Esophagus squamous epithelium (tissue), 5 donors: ENCODE data around the gene DENND10. TPM values are rescaled to one million over a fixed set of nuclear protein-coding genes. Genes with fewer than 3 reads are reported as not detected.

ENCODE experiments used
- DNase-seq: peaks from one replicate; lab custom pipeline; 2025; lab: John Stamatoyannopoulos, UW
- H3K27ac ChIP-seq, 4 donors: fragments of 200-600 bp; sonication (generic); one replicate each; pipeline ENCODE4 v1.5.1; 2016 to 2019; ENCODE audit warnings: mild to moderate bottlenecking in 1 of 4
- H3K27me3 ChIP-seq, 4 donors: fragments of 200-600 bp; sonication (generic); 1 replicate in 3 of 4; 2 replicates in 1 of 4; pipeline versions ENCODE4 v1.5.1 to v1.6.0; 2017 to 2021; ENCODE audit warnings: antibody characterized with exemption in 1 of 4
- H3K36me3 ChIP-seq, 3 donors: fragments of 200-600 bp; sonication (generic); one replicate each; pipeline ENCODE4 v1.5.1; 2016 to 2019
- H3K4me1 ChIP-seq, 3 donors: fragments of 200-600 bp; sonication (generic); one replicate each; pipeline ENCODE4 v1.5.1; 2017 to 2019
- H3K4me3 ChIP-seq, 4 donors: fragments of 200-600 bp; sonication (generic); 1 replicate in 3 of 4; 2 replicates in 1 of 4; pipeline ENCODE4 v1.5.1; 2016 to 2019; ENCODE audit warnings: mild to moderate bottlenecking in 2 of 4, moderate library complexity in 1 of 4
- H3K9me3 ChIP-seq, 3 donors: fragments of 200-600 bp; sonication (generic); one replicate each; pipeline ENCODE4 v1.5.1; 2016 to 2019
- POLR2A ChIP-seq, 4 donors: fragments of 450-650 bp; IDR thresholded peaks; one replicate each; pipeline ENCODE4 v1.6.1; 2017; ENCODE audit warnings: antibody characterized with exemption in 4 of 4, mild to moderate bottlenecking in 4 of 4, moderate library complexity in 3 of 4
- WGBS, 2 donors: methylation state at CpG; one replicate each; pipeline ENCODE4 v1.1.5; 2018; 5-methylcytosine and 5-hydroxymethylcytosine counted together
- intact Hi-C: fragments of 100-400 bp; cut with DNase I; formaldehyde crosslinking; loops from one replicate; pipeline ENCODE4 v1.15.0; 2022
- total RNA-seq, 4 donors: library from RNA; depleted of rRNA; stranded (reverse); fragments of >200 nt; gene quantifications; one replicate each; pipeline ENCODE4 v1.1.0, GENCODE V29; 2016
- TF ChIP-seq, protein P1 (sequence below), 6 experiments: fragments of 450-650 bp in 4 of 6; fragments of 200-600 bp in 2 of 6; sonication (generic) in 2 of 6; IDR thresholded peaks; one replicate each; pipeline ENCODE4 v1.5.1; 2016 to 2019; ENCODE audit warnings: antibody characterized with exemption in 6 of 6, mild to moderate bottlenecking in 4 of 6, moderate library complexity in 4 of 6
- donor health status: DM: yes; HTN: yes; CAD: no.

Gene DENND10
- total RNA-seq, 4 donors from 2014 or later: 20.8 to 43.6 (median 37.1) TPM

DNA sequence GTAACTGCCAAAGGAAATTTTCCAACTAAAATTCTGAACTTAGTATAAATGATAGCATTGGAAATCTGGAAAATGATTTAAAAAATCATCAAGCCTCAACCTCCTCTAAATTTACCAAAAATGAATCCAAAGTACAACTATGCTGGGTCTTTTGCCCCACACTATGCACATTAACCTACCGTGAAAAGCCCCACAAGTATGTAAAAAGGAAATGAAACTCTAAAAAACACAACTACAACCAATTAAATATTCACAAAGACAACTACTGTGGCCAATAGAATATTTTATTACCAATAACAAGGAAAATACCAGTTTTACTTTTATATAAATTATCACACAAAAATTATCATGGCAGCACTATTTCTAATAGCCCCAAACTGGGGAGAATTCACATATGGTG, 42.6 kb upstream of the DENND10 start:
- Histone ChIP-seq H3K27ac (no peak overlapping the region), H3K27me3 (no peaks in the 10 kb centered on the region)
- WGBS, 2 donors: 37 to 82% methylated on average over 1 of the region's 1 CpG

DNA sequence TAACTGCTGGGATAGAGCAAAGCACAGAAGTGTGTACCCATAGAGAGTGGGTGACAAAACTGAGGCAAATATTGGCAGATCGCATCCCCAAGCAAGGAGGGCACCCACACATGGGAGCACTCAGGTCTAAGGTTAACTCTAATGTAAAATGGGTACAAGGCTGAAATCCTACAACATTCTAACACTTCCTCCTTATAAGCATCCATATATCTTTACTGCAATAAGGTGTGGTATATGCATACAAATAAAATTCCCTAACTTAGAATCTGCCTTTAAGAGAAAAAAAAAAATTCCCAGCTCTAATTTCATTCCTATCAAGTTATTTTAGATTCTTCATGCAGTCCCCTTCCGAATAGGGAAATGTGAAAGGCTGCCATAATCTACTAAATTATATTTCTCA, 42.0 kb upstream of the DENND10 start:
- WGBS, 2 donors: 82 to 90% methylated on average over 2 of the region's 2 CpGs
- no peak for DNase-seq
- H3K27me3 ChIP-seq: no peaks in the 10 kb centered on the region
- intact Hi-C loops: no loop called here
- no peak overlapping the region for H3K27ac ChIP-seq
- no peaks in the 10 kb centered on the region for H3K4me1 ChIP-seq
- H3K9me3 ChIP-seq: no peaks in the 10 kb centered on the region
- H3K36me3 ChIP-seq: peaks cover 18 to 100% (median 65%) of the 10 kb centered on the region in 3 donors
- TF ChIP-seq, protein P1, sequence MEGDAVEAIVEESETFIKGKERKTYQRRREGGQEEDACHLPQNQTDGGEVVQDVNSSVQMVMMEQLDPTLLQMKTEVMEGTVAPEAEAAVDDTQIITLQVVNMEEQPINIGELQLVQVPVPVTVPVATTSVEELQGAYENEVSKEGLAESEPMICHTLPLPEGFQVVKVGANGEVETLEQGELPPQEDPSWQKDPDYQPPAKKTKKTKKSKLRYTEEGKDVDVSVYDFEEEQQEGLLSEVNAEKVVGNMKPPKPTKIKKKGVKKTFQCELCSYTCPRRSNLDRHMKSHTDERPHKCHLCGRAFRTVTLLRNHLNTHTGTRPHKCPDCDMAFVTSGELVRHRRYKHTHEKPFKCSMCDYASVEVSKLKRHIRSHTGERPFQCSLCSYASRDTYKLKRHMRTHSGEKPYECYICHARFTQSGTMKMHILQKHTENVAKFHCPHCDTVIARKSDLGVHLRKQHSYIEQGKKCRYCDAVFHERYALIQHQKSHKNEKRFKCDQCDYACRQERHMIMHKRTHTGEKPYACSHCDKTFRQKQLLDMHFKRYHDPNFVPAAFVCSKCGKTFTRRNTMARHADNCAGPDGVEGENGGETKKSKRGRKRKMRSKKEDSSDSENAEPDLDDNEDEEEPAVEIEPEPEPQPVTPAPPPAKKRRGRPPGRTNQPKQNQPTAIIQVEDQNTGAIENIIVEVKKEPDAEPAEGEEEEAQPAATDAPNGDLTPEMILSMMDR (IDR thresholded peaks at IDR 0.05): no peak
- TF ChIP-seq POLR2A (IDR thresholded peaks at IDR 0.05): no peak
- no peak overlapping the region for H3K4me3 ChIP-seq

More for the DNA sequence above, 42.6 kb upstream of the DENND10 start:
- H3K36me3 ChIP-seq: peaks cover 18 to 100% (median 61%) of the 10 kb centered on the region in 3 donors
- no peaks in the 10 kb centered on the region for H3K4me1 ChIP-seq
- no peaks in the 10 kb centered on the region for H3K9me3 ChIP-seq
- H3K4me3 ChIP-seq: no peak overlapping the region
- TF ChIP-seq POLR2A (IDR thresholded peaks at IDR 0.05): no peak
- TF ChIP-seq, protein P1 (IDR thresholded peaks at IDR 0.05): no peak
- intact Hi-C loops: no loop called here
- no peak for DNase-seq

DNA sequence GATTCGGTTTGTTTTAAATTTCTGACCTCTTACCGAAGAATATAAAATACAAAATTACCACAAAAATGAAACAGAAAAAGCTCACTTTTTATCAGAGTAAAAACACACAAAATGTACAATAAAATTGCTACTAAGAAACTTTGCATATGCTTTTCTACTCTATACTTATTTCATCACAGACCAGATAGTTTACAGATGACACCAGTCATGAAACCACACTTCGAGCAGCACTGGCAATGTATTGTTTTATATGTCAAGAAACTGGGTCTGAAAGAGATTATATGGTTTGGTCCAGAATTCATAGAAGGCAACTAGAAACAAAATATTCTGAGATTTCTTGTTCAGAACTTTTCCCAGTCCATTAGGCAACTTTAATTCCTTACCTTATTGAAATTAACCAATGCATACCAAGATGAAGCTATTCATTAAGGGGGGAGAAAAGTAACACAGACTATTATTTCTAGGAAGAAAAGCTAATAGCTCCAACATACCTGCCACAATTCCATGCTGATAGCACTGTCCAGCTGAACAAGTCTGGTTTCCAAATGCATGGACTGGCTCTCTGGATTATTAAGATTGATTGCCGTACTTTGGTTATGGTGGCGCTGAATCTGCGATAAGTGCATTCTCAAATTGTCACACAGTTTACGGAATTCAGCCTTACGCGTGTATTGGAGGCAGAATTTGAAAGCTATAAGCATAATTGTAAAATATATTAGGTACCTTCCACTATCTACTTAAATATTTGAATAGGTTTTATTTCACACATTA, 33.3 kb upstream of the DENND10 start:
- Histone ChIP-seq H3K36me3 (peaks cover 17 to 82% (median 35%) of the 10 kb centered on the region in 3 donors), H3K4me1 (peaks cover 0 to 27% (median 5%) of the 10 kb centered on the region in 3 donors), H3K9me3 (no peaks in the 10 kb centered on the region), H3K27me3 (no peaks in the 10 kb centered on the region), H3K27ac (no peak overlapping the region), H3K4me3 (no peak overlapping the region)
- WGBS, 2 donors: 94 to 95% methylated on average over 9 of the region's 9 CpGs
- no peak for DNase-seq
- TF ChIP-seq, protein P1 (IDR thresholded peaks at IDR 0.05): no peak
- no peak for TF ChIP-seq POLR2A (IDR thresholded peaks at IDR 0.05)
- intact Hi-C loops: no loop called here

DNA sequence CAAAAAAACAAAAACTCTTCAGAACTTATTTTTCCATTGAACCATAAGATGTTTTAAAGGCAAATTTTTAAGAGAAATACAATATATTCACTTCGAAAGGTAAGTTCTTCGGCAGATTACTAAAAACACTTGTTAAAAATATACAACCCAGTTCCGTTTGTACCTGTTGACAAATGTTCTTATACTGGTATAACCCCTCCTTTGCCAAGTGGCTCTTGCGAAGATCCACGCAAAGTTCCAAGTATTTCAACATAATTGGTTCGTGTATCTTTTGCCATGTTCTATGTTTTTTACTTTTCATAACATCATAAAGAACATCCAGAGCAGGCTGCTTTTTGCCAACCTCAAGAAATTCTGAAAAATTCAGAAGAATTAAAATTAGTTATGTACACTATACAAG, 30.3 kb upstream of the DENND10 start:
- no peaks in the 10 kb centered on the region for H3K27me3 ChIP-seq
- intact Hi-C loops: no loop called here
- peaks cover 4 to 56% (median 24%) of the 10 kb centered on the region in 3 donors for H3K4me1 ChIP-seq
- no peaks in the 10 kb centered on the region for H3K9me3 ChIP-seq
- TF ChIP-seq, protein P1 (IDR thresholded peaks at IDR 0.05): no peak
- no peak for TF ChIP-seq POLR2A (IDR thresholded peaks at IDR 0.05)
- no peak for DNase-seq
- H3K36me3 ChIP-seq: peaks cover 11 to 64% (median 15%) of the 10 kb centered on the region in 3 donors
- H3K27ac ChIP-seq: no peak overlapping the region
- H3K4me3 ChIP-seq: no peak overlapping the region
- 69 to 70% methylated on average over 6 of the region's 6 CpGs for WGBS, 2 donors
